Raji (cell line): ENCODE data around the gene HNRNPH2.

Experiments used
- POLR2A ChIP-seq: IDR thresholded peaks from 2 replicates; pipeline ENCODE4 v1.6.1; 2011; ENCODE audit warnings: low read depth, low read length, control low read depth; ENCODE audit not compliant: insufficient read depth

Gene HNRNPH2

GRCh38 chrX:101388604-101389003 is 19.4 kb upstream of the HNRNPH2 start:
- no peak for TF ChIP-seq POLR2A

- peak; percentile 83 for TF ChIP-seq POLR2A
These were observed 17.1 kb upstream of the HNRNPH2 start, which contains the start of gene RPL36A for GRCh38 chrX:101390664-101391525. Gene RPL36A, plus strand, starts transcription at chrX:101391011. Its CDS starts 33 bp downstream, at chrX:101391044.

- no peak for TF ChIP-seq POLR2A
These were observed 16.2 kb upstream of the HNRNPH2 start for GRCh38 chrX:101391831-101392230.

- no peak for TF ChIP-seq POLR2A
These were observed 14.3 kb upstream of the HNRNPH2 start for GRCh38 chrX:101393530-101394305.

- TF ChIP-seq POLR2A = no peak
These were observed 13.7 kb upstream of the HNRNPH2 start for GRCh38 chrX:101394372-101394771.

- no peak for TF ChIP-seq POLR2A
These were observed 12.2 kb upstream of the HNRNPH2 start for GRCh38 chrX:101395789-101396188.

GRCh38 chrX:101397779-101398178 is 10.2 kb upstream of the HNRNPH2 start:
- TF ChIP-seq POLR2A = no peak

- TF ChIP-seq POLR2A = no peak
These were observed 9.3 kb upstream of the HNRNPH2 start for GRCh38 chrX:101398694-101399093.

GRCh38 chrX:101399825-101400224 is 8.2 kb upstream of the HNRNPH2 start:
- no peak for TF ChIP-seq POLR2A

GRCh38 chrX:101407167-101407747 is 765 bp upstream of the HNRNPH2 start:
- TF ChIP-seq POLR2A = no peak

- TF ChIP-seq POLR2A = no peak
These were observed 465 bp downstream of the HNRNPH2 start for GRCh38 chrX:101408532-101408841.

- TF ChIP-seq POLR2A = no peak
These were observed 1.0 kb downstream of the HNRNPH2 start for GRCh38 chrX:101409043-101409442.

- TF ChIP-seq POLR2A = no peak
These were observed 2.4 kb downstream of the HNRNPH2 start for GRCh38 chrX:101410461-101410860.

GRCh38 chrX:101411984-101412383 is 4.0 kb downstream of the HNRNPH2 start:
- no peak for TF ChIP-seq POLR2A

GRCh38 chrX:101415180-101416145 is 7.4 kb downstream of the HNRNPH2 start:
- no peak for TF ChIP-seq POLR2A
